Cardiac fibroblast (primary cell): ENCODE data around the gene MUC12.
"Not testable (repeated sequence)": the region's sequence is repeated elsewhere in the genome, so short reads cannot be mapped to it uniquely, and the experiment has no call there.

ENCODE experiments used
- DNase-seq, 2 donors: peaks; one replicate each; pipeline versions ENCODE4 v3.0.0 to v3.0.0-alpha.2; 2010; ENCODE audit warnings: low read depth in 2 of 2
- H3K4me3 ChIP-seq, 2 donors: replicated peaks in 1 of 2; 1 replicate in 1 of 2; 2 replicates in 1 of 2; pipeline ENCODE4 v1.5.1; 2011; ENCODE audit warnings: low read depth in 2 of 2, low read length in 2 of 2, mild to moderate bottlenecking in 2 of 2, moderate library complexity in 1 of 2
- CTCF ChIP-seq: IDR thresholded peaks from one replicate; pipeline ENCODE4 v1.5.1; 2011; ENCODE audit warnings: low read depth, mild to moderate bottlenecking, low read length, inconsistent platforms

Gene MUC12

GRCh38 chr7:100969066-100969615, at the start of gene MUC12:
Gene MUC12 (plus strand): TSS chr7:100969565. CDS start chr7:100969623, 58 bp downstream.
- H3K4me3 ChIP-seq: no peak within 1 kb of the TSS

GRCh38 chr7:100919779-100920437, 49.5 kb upstream of the MUC12 start:
- DNase-seq, H3K4me3 ChIP-seq: not testable (repeated sequence)

More at GRCh38 chr7:100969066-100969615, at the start of gene MUC12:
- DNase-seq: no peak
- no peak for TF ChIP-seq CTCF

DNA sequence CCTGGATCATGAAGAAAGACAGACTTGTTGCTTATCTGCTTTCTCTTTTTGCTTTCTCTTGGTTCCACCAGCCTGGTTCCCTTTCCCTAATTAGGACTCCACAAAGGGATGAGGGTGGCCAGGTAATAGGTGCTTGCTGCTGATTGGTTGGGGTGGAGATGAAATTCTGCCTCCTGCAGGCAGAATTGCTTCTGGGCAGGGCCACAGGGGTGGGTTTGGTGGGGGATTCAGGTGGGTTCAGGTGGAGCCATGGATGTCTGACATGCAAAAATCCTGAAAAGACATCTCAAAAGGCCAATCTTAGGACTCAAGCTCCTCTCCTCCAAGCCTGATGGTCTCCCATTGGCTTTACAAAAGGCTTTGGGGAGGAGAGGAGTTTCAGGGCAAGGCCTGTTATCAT, 48.3 kb upstream of the MUC12 start:
- no peak for DNase-seq
- no peak for TF ChIP-seq CTCF

DNA sequence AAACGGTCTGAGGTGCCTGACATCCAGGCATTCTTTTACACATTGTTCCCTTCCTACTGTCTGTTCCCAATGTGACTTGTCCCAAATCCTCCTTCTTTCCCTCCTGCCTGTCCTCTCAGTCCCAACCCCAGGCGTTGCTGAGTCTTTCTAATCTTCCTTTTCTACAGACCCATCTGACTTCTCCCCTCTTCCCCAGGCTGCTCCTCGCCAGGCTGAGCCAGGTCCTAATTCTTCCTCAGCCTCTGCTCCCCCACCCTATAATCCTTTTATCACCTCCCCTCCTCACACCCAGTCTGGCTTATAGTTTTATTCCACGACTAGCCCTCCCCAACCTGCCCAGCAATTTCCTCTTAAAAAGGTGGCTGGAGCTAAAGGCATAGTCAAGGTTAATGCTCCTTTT, 45.7 kb upstream of the MUC12 start:
- DNase-seq, H3K4me3 ChIP-seq: not testable (repeated sequence)

More for the DNA sequence above, 48.3 kb upstream of the MUC12 start:
- H3K4me3 ChIP-seq: no peak overlapping the region

GRCh38 chr7:100929808-100930174, 39.6 kb upstream of the MUC12 start:
- no peak overlapping the region for H3K4me3 ChIP-seq

GRCh38 chr7:100933734-100934133, 35.6 kb upstream of the MUC12 start:
- TF ChIP-seq CTCF: no peak
- H3K4me3 ChIP-seq: no peak overlapping the region
- DNase-seq: no peak

More at GRCh38 chr7:100929808-100930174, 39.6 kb upstream of the MUC12 start:
- TF ChIP-seq CTCF: no peak
- no peak for DNase-seq

DNA sequence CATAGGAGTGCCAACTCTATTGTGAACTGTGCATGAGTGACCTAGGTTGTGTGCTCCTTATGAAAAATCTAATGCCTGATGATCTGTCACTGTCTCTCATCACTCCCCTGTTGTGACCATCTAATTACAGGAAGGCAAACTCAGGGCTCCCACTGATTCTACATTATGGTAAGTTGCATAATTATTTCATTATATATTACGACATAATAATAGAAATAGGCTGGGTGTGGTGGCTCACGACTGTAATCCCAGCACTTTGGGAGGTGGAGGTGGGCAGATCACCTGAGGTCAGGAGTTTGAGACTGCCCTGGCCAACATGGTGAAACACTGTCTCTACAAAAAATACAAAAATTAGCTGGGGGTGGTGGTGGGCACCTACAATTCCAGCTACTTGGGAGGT, 34.0 kb upstream of the MUC12 start:
- not testable (repeated sequence) for DNase-seq, H3K4me3 ChIP-seq

- H3K4me3 ChIP-seq, DNase-seq: not testable (repeated sequence)
Observed at GRCh38 chr7:100936167-100936566, 33.2 kb upstream of the MUC12 start.

DNA sequence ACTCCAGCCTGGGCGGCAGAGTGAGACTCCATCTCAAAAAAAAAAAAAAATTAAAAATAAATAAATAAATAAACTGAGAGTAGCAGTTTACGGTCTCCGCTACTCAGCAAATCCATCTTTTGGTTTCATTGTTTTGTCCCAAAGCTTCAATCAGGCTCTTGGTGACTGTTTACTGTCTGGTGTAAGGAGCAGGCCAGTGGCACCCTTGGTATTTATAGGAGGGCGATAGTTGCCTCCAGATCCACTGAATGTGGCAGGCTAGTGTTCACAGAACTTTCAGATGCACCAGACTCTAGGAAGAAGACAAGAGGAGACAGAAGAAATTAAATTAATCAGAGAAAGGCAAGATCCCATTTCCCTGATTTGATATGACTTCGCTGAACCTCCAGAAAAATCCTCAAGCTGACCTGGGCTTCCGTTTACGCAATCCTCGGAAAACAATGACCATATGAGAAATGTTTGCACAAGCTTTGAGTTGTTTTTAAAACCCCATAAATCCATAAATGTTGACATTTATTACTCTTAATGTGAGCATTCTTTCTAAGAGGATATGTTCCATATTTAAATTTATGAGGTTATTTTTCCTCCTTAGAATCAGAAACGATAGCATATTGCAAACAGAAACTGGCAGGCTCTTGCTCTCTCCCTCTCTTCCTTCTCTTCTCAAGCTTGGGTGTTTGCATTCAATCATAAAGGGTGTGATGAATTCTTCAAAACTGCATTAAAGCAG, 27.2 kb upstream of the MUC12 start:
- no peak for TF ChIP-seq CTCF
- H3K4me3 ChIP-seq: no peak overlapping the region
- DNase-seq: no peak
